NCI-H146 (cell line): ENCODE measurements around the gene GRIP1.

Source experiments
- DNase-seq: peaks from one replicate; lab custom pipeline; 2025; lab: John Stamatoyannopoulos, UW

Gene GRIP1, protein sequence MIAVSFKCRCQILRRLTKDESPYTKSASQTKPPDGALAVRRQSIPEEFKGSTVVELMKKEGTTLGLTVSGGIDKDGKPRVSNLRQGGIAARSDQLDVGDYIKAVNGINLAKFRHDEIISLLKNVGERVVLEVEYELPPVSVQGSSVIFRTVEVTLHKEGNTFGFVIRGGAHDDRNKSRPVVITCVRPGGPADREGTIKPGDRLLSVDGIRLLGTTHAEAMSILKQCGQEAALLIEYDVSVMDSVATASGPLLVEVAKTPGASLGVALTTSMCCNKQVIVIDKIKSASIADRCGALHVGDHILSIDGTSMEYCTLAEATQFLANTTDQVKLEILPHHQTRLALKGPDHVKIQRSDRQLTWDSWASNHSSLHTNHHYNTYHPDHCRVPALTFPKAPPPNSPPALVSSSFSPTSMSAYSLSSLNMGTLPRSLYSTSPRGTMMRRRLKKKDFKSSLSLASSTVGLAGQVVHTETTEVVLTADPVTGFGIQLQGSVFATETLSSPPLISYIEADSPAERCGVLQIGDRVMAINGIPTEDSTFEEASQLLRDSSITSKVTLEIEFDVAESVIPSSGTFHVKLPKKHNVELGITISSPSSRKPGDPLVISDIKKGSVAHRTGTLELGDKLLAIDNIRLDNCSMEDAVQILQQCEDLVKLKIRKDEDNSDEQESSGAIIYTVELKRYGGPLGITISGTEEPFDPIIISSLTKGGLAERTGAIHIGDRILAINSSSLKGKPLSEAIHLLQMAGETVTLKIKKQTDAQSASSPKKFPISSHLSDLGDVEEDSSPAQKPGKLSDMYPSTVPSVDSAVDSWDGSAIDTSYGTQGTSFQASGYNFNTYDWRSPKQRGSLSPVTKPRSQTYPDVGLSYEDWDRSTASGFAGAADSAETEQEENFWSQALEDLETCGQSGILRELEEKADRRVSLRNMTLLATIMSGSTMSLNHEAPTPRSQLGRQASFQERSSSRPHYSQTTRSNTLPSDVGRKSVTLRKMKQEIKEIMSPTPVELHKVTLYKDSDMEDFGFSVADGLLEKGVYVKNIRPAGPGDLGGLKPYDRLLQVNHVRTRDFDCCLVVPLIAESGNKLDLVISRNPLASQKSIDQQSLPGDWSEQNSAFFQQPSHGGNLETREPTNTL

GRCh38 chr12:66678338-66679275, at the start of gene GRIP1:
GRIP1 (minus strand) TSS chr12:66679076; CDS start chr12:66678904, 172 bp downstream.
- DNase-seq = no peak

- DNase-seq = no peak
Measured at GRCh38 chr12:66726556-66726955, 47.7 kb upstream of the GRIP1 start.

DNA sequence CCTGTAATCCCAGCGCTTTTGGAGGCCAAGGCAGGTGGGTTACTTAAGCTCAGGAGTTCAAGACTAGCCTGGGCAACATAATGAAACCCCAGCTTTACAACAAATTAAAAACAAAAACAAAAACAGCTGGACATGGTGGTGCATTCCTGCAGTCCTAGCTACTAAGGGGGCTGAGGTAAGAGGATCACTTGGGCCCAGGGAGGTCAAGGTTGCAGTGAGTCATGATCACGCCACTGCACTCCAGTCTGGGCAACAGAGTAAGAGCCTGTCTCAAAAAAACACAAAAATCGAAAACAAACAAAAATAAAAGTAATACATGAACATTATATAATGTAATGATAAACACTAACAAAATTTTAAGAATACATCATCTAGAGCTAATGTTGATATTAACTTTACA, 46.2 kb upstream of the GRIP1 start:
- DNase-seq = no peak

DNA sequence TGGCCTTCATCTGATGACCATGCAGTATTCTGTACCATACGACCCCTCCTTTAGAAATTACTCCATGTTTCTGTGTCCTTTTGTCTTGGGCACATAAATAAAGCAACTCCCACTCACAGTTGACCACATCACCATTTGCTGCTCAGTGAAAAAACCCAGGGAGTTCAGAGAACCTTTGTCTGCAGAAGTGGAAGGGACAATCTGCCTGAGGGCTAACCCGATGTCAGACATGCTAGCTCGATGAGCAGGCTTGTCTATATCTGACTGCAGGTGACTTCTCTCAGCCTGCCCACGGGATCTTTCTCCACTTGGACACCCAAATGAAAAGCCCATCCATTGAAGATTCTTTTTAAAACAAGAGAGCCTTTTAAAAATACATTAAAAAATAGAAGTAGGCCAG, 45.7 kb upstream of the GRIP1 start:
- DNase-seq = peak; percentile 55

DNA sequence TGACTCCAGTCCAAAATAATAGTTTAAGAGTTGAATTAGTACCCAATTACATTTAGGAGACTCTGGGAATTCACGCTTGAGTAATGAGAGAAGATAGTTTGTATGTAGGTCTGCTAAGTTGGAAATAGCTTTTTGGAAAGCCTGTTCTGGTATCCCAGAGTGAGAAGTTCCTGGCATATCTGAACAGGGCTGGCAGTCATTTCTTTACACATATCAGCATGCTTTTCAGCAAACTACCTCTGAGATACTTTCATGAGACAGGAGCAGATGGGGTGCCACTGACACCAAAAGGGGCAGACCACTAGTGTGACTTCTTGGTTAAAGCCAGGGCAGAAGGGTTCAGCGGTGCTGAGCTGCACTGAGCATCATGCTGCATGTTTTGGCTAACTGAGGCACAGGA, 45.1 kb upstream of the GRIP1 start:
- DNase-seq = no peak

DNA sequence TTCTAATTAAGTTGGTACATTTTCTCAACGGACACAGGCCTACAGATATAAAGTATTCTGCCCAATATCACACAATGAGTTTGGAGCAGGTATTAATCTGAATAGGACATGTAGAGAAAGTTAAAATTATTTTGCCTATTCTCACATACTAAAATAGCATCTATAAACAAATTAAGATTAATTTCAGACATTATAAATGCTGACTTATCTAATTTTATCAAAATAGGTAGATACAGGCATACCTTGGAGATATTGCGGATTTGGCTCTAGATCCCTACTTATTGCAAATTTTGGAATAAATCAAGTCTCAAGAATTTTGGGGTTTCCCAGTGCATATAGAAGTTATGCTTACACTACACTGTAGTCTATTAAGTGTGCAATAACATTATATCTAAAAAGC, 41.0 kb upstream of the GRIP1 start:
- no peak for DNase-seq

- DNase-seq = no peak
Measured at GRCh38 chr12:66717036-66717673, 38.3 kb upstream of the GRIP1 start.

DNA sequence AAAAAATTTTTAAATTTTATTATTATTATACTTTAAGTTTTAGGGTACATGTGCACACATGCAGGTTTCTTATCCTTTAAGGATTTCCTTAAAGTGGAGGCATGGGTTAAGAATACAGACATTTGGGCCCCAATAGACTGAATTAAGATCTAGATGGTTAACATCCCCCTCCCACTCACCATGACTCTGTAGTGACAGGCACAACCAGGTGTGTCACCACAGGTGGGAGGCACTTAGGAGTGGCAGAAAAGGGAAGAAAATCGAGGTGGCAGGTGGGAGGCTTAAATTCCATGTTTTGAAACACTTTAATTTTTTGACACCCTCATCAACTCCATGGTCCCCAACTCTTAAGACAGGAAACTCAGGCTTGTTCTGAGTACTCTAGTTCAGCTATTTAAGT, 37.6 kb upstream of the GRIP1 start:
- peak; percentile 80 for DNase-seq

DNA sequence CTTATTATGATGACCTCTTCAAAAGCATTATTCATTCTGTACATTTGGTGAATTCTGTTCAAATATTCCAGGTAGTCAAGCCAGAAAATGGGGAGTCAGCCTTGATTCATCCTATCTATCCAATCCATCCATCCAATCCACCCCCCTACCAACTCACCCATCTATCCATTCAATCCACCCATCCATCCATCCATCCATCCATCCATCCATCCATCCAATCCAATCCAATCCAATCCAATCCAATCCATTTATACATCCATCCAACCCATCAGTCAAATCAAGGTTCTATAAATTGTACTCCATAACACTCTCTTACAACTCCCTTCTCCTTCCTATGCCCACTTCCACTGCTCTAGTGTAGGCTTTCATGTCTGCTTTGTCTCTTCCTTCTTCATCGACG, 35.8 kb upstream of the GRIP1 start:
- no peak for DNase-seq

DNA sequence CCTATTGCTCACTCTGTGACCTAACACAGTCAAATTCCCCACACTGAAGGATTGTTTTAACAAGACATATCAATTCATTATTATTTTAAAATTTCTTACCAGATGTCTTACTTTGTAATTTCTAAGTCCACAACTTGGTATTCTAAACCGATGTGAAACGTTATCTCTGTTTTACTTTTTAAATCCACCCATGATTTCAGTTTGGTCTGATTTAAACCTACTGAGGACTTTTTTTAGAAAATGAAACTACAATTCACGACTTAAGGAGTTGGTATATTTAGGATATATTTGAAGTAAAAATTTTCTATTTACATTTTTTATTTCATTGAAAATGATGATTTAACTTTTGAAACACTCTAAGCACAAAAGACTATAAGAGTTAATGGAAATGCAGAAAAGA, 35.1 kb upstream of the GRIP1 start:
- DNase-seq = no peak

DNA sequence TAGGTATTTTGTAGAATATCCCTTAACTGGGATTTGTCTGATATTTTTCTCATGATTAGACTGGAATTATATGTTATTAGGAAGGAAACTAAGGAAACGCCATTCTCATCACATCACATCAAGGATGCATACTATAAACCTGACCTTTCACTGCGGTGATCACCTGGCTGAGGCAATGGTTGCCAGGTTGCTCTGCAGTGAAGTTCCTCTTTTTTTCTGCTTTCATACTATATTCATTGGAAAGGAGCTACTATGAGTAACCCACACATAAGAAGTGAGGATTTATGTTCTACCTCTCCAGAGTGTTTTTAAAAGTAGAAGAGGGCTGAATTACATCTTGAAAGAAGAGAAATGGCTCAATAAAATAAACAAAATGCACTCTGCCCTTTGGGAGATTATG, 31.0 kb upstream of the GRIP1 start:
- no peak for DNase-seq

GRCh38 chr12:66709457-66709773, 30.5 kb upstream of the GRIP1 start:
- no peak for DNase-seq

DNA sequence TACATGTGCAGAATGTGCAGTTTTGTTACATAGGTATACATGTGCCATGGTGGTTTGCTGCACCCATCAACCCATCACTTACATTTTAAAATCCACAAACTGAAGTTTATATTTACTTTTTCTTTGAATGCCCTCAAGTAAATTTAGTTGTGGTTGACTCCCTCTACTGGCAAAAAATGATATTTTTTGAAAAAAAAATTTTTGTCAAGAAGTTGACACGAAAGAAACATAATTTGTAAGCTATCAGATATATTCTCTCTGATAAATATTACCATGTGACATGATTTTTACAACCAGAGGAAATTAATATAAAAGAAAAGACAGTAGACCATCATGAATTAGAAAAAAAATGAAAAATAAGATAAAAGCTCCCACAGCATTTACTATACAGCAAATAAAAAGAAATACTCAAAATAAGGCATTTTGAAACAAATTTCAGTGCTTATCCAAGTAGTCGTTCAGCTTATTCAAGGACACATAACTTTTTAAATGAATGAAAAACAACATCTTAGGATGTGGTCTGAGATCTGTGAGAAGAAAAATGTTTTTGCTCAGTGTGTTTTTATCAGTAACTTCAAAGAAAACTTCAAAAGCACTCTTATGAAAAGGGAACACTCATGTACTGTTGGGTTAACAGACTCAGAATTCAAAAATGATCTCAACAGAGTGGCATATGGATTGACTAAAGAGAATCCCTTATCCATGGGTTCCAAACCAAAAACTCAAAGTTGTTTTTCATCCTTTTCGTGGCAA, 30.0 kb upstream of the GRIP1 start:
- DNase-seq = peak; percentile 7

DNA sequence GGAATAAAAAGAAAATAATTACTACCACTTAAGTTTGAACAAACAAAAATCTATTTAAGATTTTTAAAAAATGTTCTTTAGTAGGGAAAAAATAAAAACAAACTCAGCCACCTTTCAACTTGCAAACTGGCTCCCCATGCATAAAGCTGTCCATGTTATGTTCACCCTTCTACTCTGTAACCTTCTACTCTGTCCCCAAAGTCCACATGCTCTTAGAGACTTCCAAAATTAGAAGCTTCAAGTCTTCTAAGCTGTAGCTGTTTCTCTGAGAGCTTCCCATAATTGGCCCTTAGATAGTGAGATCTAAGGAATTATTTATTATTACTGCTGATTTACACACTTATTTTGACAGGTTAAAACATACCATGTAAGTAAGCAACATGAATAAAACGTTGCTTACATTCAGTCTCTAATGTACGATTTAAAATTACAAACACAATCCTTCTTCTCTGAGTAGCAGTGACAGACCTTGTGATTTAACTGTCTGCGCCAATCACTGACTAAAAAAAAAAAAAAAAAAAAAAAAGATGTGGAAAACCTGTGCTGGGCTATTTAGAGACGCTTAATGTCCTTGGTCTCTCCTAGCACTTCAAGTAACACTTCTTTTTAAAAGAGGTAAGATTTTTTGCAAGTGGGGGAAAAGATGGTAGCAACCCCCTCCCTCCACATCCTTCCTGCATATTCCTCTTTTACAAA, 28.3 kb upstream of the GRIP1 start:
- no peak for DNase-seq

- no peak for DNase-seq
Measured at GRCh38 chr12:66699738-66700482, 21.0 kb upstream of the GRIP1 start.

DNA sequence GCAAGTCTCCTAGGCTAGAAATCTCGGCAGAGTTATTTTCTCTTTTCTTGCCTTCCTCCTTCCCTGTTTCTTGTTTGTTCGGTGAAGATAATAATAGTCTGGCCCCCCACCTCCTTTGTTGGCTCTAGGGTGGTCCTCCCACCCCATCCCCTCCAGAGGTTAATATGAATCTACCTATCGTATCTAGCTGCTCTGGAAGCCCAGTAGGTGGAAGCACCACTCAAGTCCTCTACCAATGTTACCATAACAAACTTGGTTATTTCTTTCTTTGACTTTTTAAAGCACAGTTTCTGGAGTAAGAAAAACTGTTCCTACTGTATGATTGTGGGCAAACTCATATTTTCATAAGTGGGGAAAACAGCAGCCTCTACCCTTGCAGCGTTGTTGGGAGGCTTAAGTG, 19.7 kb upstream of the GRIP1 start:
- DNase-seq = no peak

- no peak for DNase-seq
Measured at GRCh38 chr12:66697404-66697803, 18.5 kb upstream of the GRIP1 start.

- DNase-seq = peak; percentile 79
Measured at GRCh38 chr12:66694666-66695613, 16.1 kb upstream of the GRIP1 start.
